Tibial artery (tissue), 4 donors: ENCODE results near the gene CACNA1H.

ENCODE experiments used
- DNase-seq, 2 donors: peaks; one replicate each; pipeline ENCODE4 v3.0.0-alpha.2; 2019
- H3K27ac ChIP-seq, 2 donors: fragments of 200-600 bp; sonication (generic) in 1 of 2; 1 replicate in 1 of 2; 2 replicates in 1 of 2; pipeline ENCODE4 v1.5.1; 2018 to 2019; ENCODE audit warnings: mild to moderate bottlenecking in 1 of 2
- H3K27me3 ChIP-seq, 2 donors: fragments of 200-600 bp; sonication (generic) in 1 of 2; one replicate each; pipeline versions ENCODE4 v1.5.1 to v1.6.0; 2016 to 2019
- H3K36me3 ChIP-seq, 3 donors: fragments of 200-600 bp; sonication (generic) in 2 of 3; one replicate each; pipeline ENCODE4 v1.5.1; 2016 to 2019; ENCODE audit warnings: mild to moderate bottlenecking in 2 of 3
- H3K4me1 ChIP-seq, 4 donors: fragments of 200-600 bp; sonication (generic) in 2 of 4; 1 replicate in 3 of 4; 2 replicates in 1 of 4; pipeline ENCODE4 v1.5.1; 2016 to 2019
- H3K4me3 ChIP-seq, 2 donors: fragments of 200-600 bp; sonication (generic) in 1 of 2; 1 replicate in 1 of 2; 2 replicates in 1 of 2; pipeline ENCODE4 v1.5.1; 2018 to 2019; ENCODE audit warnings: mild to moderate bottlenecking in 2 of 2
- H3K9me3 ChIP-seq, 3 donors: fragments of 200-600 bp; sonication (generic) in 1 of 3; one replicate each; pipeline ENCODE4 v1.5.1; 2016 to 2019
- CTCF ChIP-seq, 2 experiments: fragments of 200-600 bp in 1 of 2; fragments of 450-650 bp in 1 of 2; IDR thresholded peaks; one replicate each; pipeline ENCODE4 v1.5.1; 2017 to 2019; ENCODE audit warnings: antibody characterized with exemption in 2 of 2, mild to moderate bottlenecking in 1 of 2, moderate library complexity in 1 of 2
- intact Hi-C: fragments of 100-400 bp; cut with DNase I; formaldehyde crosslinking; loops from one replicate; pipeline ENCODE4 v1.15.0; 2023; ENCODE audit warnings: low total_unique reads

CACNA1H gene

GRCh38 chr16:1107731-1108130 lies 45.2 kb upstream of the CACNA1H start:
- DNase-seq = no peak
- no peak overlapping the region for H3K27ac ChIP-seq
- intact Hi-C loops = loop anchor here (2.0 kb wide), 1 partner anchor 87 kb away; no protein-coding TSS in a partner anchor
- no peaks in the 10 kb centered on the region for H3K36me3 ChIP-seq
- H3K27me3 ChIP-seq = peaks cover 0 to 58% of the 10 kb centered on the region in 2 donors
- TF ChIP-seq CTCF (IDR thresholded peaks at IDR 0.05) = no peak
- H3K9me3 ChIP-seq = no peaks in the 10 kb centered on the region
- H3K4me1 ChIP-seq = peaks cover 0 to 32% (median 20%) of the 10 kb centered on the region in 4 donors
- no peak overlapping the region for H3K4me3 ChIP-seq

- Histone ChIP-seq H3K27me3 (peaks cover 0 to 57% of the 10 kb centered on the region in 2 donors), H3K4me3 (no peak overlapping the region), H3K4me1 (peaks cover 0 to 24% (median 13%) of the 10 kb centered on the region in 4 donors), H3K9me3 (no peaks in the 10 kb centered on the region), H3K36me3 (no peaks in the 10 kb centered on the region), H3K27ac (no peak overlapping the region)
- peak; percentile 57 to 90 for DNase-seq
- intact Hi-C loops = loop anchor here (2.0 kb wide), 1 partner anchor 86 kb away; no protein-coding TSS in a partner anchor
- TF ChIP-seq CTCF (IDR thresholded peaks at IDR 0.05) = no peak
Observed at GRCh38 chr16:1108299-1109252, 44.3 kb upstream of the CACNA1H start.

GRCh38 chr16:1109648-1110047 lies 43.3 kb upstream of the CACNA1H start:
- Histone ChIP-seq H3K27ac (no peak overlapping the region), H3K36me3 (no peaks in the 10 kb centered on the region), H3K9me3 (no peaks in the 10 kb centered on the region), H3K4me3 (no peak overlapping the region), H3K27me3 (peaks cover 0 to 54% of the 10 kb centered on the region in 2 donors), H3K4me1 (peaks cover 0 to 23% (median 13%) of the 10 kb centered on the region in 4 donors)
- TF ChIP-seq CTCF (IDR thresholded peaks at IDR 0.05) = no peak
- intact Hi-C loops = loop anchor here (2.0 kb wide), 1 partner anchor 85 kb away; no protein-coding TSS in a partner anchor
- DNase-seq = no peak

- H3K27ac ChIP-seq = no peak overlapping the region
- no peak overlapping the region for H3K4me3 ChIP-seq
- H3K27me3 ChIP-seq = peaks cover 0 to 53% of the 10 kb centered on the region in 2 donors
- no peaks in the 10 kb centered on the region for H3K36me3 ChIP-seq
- H3K9me3 ChIP-seq = no peaks in the 10 kb centered on the region
- intact Hi-C loops = no loop called here
- DNase-seq = no peak
- TF ChIP-seq CTCF (IDR thresholded peaks at IDR 0.05) = no peak
- H3K4me1 ChIP-seq = peaks cover 0 to 13% (median 9%) of the 10 kb centered on the region in 4 donors
Observed at GRCh38 chr16:1112506-1113184, 40.3 kb upstream of the CACNA1H start.

GRCh38 chr16:1113489-1113888 lies 39.4 kb upstream of the CACNA1H start:
- intact Hi-C loops = no loop called here
- H3K36me3 ChIP-seq = no peaks in the 10 kb centered on the region
- H3K27me3 ChIP-seq = peaks cover 0 to 51% of the 10 kb centered on the region in 2 donors

More at GRCh38 chr16:1113489-1113888, 39.4 kb upstream of the CACNA1H start:
- no peak overlapping the region for H3K27ac ChIP-seq
- H3K9me3 ChIP-seq = no peaks in the 10 kb centered on the region
- no peak for TF ChIP-seq CTCF (IDR thresholded peaks at IDR 0.05)
- DNase-seq = no peak
- H3K4me3 ChIP-seq = no peak overlapping the region
- H3K4me1 ChIP-seq = peaks cover 0 to 10% (median 6%) of the 10 kb centered on the region in 4 donors
